Measurements from ENCODE around the gene RRP8.
A peak's percentile ranks its signal among the peaks of the same experiment; 100 is the strongest.

RRP8 gene

GRCh38 chr11:6569706-6570105 is 33.7 kb downstream of the RRP8 start:
- CTCF ChIA-PET, result no interaction called here
- Mint-ChIP-seq H3K4me3 (no peak overlapping the region), H3K36me3 (peaks cover 5% of the 10 kb centered on the region), H3K27ac (peak overlapping the region; percentile 63), H3K27me3 (no peaks in the 10 kb centered on the region), H3K4me1 (no peaks in the 10 kb centered on the region), H3K9me3 (no peaks in the 10 kb centered on the region)
- DNase-seq, result no peak

GRCh38 chr11:6568191-6568918 is 35.1 kb downstream of the RRP8 start:
- no peaks in the 10 kb centered on the region for H3K4me1 Mint-ChIP-seq
- H3K27ac Mint-ChIP-seq, result no peak overlapping the region
- CTCF ChIA-PET, result no interaction called here
- H3K27me3 Mint-ChIP-seq, result no peaks in the 10 kb centered on the region
- no peaks in the 10 kb centered on the region for H3K9me3 Mint-ChIP-seq
- DNase-seq, result no peak
- no peak overlapping the region for H3K4me3 Mint-ChIP-seq
- H3K36me3 Mint-ChIP-seq, result peaks cover 5% of the 10 kb centered on the region

GRCh38 chr11:6567371-6567745 is 36.1 kb downstream of the RRP8 start:
- no peaks in the 10 kb centered on the region for H3K27me3 Mint-ChIP-seq
- CTCF ChIA-PET, result no interaction called here
- no peak overlapping the region for H3K4me3 Mint-ChIP-seq
- no peaks in the 10 kb centered on the region for H3K4me1 Mint-ChIP-seq
- DNase-seq, result no peak
- peaks cover 4% of the 10 kb centered on the region for H3K36me3 Mint-ChIP-seq
- no peak overlapping the region for H3K27ac Mint-ChIP-seq
- no peaks in the 10 kb centered on the region for H3K9me3 Mint-ChIP-seq

- Mint-ChIP-seq H3K27me3 (no peaks in the 10 kb centered on the region), H3K4me3 (no peak overlapping the region), H3K27ac (no peak overlapping the region), H3K9me3 (no peaks in the 10 kb centered on the region), H3K36me3 (peaks cover 4% of the 10 kb centered on the region), H3K4me1 (no peaks in the 10 kb centered on the region)
- CTCF ChIA-PET, result no interaction called here
- DNase-seq, result no peak
Measured at GRCh38 chr11:6566704-6567370, 36.6 kb downstream of the RRP8 start.

- Mint-ChIP-seq H3K4me3 (no peak overlapping the region), H3K4me1 (no peaks in the 10 kb centered on the region), H3K27ac (no peak overlapping the region), H3K27me3 (no peaks in the 10 kb centered on the region), H3K36me3 (peaks cover 4% of the 10 kb centered on the region), H3K9me3 (no peaks in the 10 kb centered on the region)
- DNase-seq, result no peak
- CTCF ChIA-PET, result no interaction called here
Measured at GRCh38 chr11:6565988-6566703, 37.3 kb downstream of the RRP8 start.

- CTCF ChIA-PET, result no interaction called here
- H3K36me3 Mint-ChIP-seq, result peaks cover 4% of the 10 kb centered on the region
- H3K27me3 Mint-ChIP-seq, result no peaks in the 10 kb centered on the region
- H3K4me1 Mint-ChIP-seq, result no peaks in the 10 kb centered on the region
- H3K9me3 Mint-ChIP-seq, result no peaks in the 10 kb centered on the region
- H3K4me3 Mint-ChIP-seq, result no peak overlapping the region
- H3K27ac Mint-ChIP-seq, result no peak overlapping the region
- no peak for DNase-seq
Measured at GRCh38 chr11:6565325-6565724, 38.1 kb downstream of the RRP8 start.

GRCh38 chr11:6563667-6564066 is 39.7 kb downstream of the RRP8 start:
- CTCF ChIA-PET, result interaction anchor here (1.4 kb wide), 1 partner anchor 32 kb away, joined by 4 read pairs; no protein-coding TSS in a partner anchor

GRCh38 chr11:6563121-6563619 is 40.2 kb downstream of the RRP8 start:
- Mint-ChIP-seq H3K4me1 (no peaks in the 10 kb centered on the region), H3K4me3 (no peak overlapping the region), H3K36me3 (no peaks in the 10 kb centered on the region), H3K9me3 (no peaks in the 10 kb centered on the region), H3K27ac (no peak overlapping the region), H3K27me3 (no peaks in the 10 kb centered on the region)
- DNase-seq, result no peak
- CTCF ChIA-PET, result interaction anchor here (1.4 kb wide), 1 partner anchor 32 kb away, joined by 4 read pairs; no protein-coding TSS in a partner anchor

More at GRCh38 chr11:6563667-6564066, 39.7 kb downstream of the RRP8 start:
- H3K4me1 Mint-ChIP-seq, result no peaks in the 10 kb centered on the region
- DNase-seq, result no peak
- no peaks in the 10 kb centered on the region for H3K27me3 Mint-ChIP-seq
- no peaks in the 10 kb centered on the region for H3K9me3 Mint-ChIP-seq
- no peak overlapping the region for H3K27ac Mint-ChIP-seq
- no peaks in the 10 kb centered on the region for H3K36me3 Mint-ChIP-seq
- H3K4me3 Mint-ChIP-seq, result no peak overlapping the region

GRCh38 chr11:6561288-6561687 is 42.1 kb downstream of the RRP8 start:
- no peaks in the 10 kb centered on the region for H3K36me3 Mint-ChIP-seq
- CTCF ChIA-PET, result no interaction called here
- H3K4me3 Mint-ChIP-seq, result no peak overlapping the region
- no peak for DNase-seq
- H3K27ac Mint-ChIP-seq, result no peak overlapping the region
- no peaks in the 10 kb centered on the region for H3K27me3 Mint-ChIP-seq
- no peaks in the 10 kb centered on the region for H3K9me3 Mint-ChIP-seq
- no peaks in the 10 kb centered on the region for H3K4me1 Mint-ChIP-seq

- CTCF ChIA-PET, result no interaction called here
- H3K27ac Mint-ChIP-seq, result no peak overlapping the region
- H3K27me3 Mint-ChIP-seq, result no peaks in the 10 kb centered on the region
- DNase-seq, result no peak
- H3K4me3 Mint-ChIP-seq, result no peak overlapping the region
- H3K9me3 Mint-ChIP-seq, result no peaks in the 10 kb centered on the region
- H3K36me3 Mint-ChIP-seq, result no peaks in the 10 kb centered on the region
- H3K4me1 Mint-ChIP-seq, result no peaks in the 10 kb centered on the region
Measured at GRCh38 chr11:6559369-6559768, 44.0 kb downstream of the RRP8 start.

GRCh38 chr11:6557761-6558674 is 45.4 kb downstream of the RRP8 start:
- no peak overlapping the region for H3K4me3 Mint-ChIP-seq
- H3K27ac Mint-ChIP-seq, result no peak overlapping the region
- H3K9me3 Mint-ChIP-seq, result no peaks in the 10 kb centered on the region
- CTCF ChIA-PET, result no interaction called here
- no peaks in the 10 kb centered on the region for H3K27me3 Mint-ChIP-seq
- no peaks in the 10 kb centered on the region for H3K36me3 Mint-ChIP-seq
- H3K4me1 Mint-ChIP-seq, result no peaks in the 10 kb centered on the region
- no peak for DNase-seq

GRCh38 chr11:6557063-6557462 is 46.4 kb downstream of the RRP8 start:
- Mint-ChIP-seq H3K36me3 (no peaks in the 10 kb centered on the region), H3K4me1 (no peaks in the 10 kb centered on the region), H3K27me3 (no peaks in the 10 kb centered on the region), H3K27ac (no peak overlapping the region), H3K9me3 (no peaks in the 10 kb centered on the region), H3K4me3 (no peak overlapping the region)
- CTCF ChIA-PET, result no interaction called here
- no peak for DNase-seq

- H3K36me3 Mint-ChIP-seq, result no peaks in the 10 kb centered on the region
- H3K9me3 Mint-ChIP-seq, result no peaks in the 10 kb centered on the region
- CTCF ChIA-PET, result interaction anchor here (0.7 kb wide), 1 partner anchor 21 kb away, joined by 3 read pairs; no protein-coding TSS in a partner anchor
- no peaks in the 10 kb centered on the region for H3K4me1 Mint-ChIP-seq
- H3K27me3 Mint-ChIP-seq, result no peaks in the 10 kb centered on the region
- DNase-seq, result no peak
- H3K27ac Mint-ChIP-seq, result no peak overlapping the region
- no peak overlapping the region for H3K4me3 Mint-ChIP-seq
Measured at GRCh38 chr11:6556139-6556949, 47.1 kb downstream of the RRP8 start.
